ENCODE measurements around the gene EXOC3.
"Not testable (repeated sequence)": the region's sequence is repeated elsewhere in the genome, so short reads cannot be mapped to it uniquely, and the experiment has no call there.

EXOC3 gene

GRCh38 chr5:501831-502184 is 58.8 kb downstream of the EXOC3 start:
- no peak for TF ChIP-seq CTCF (IDR thresholded peaks at IDR 0.05; ENCODE audit: extremely low read depth, insufficient read depth, missing control alignments)
- in situ Hi-C loops (cut with MboI; ENCODE audit: low pct_unique_long_range_greater_than_20kb, low sequenced_read_pairs, unreplicated experiment), result no loop called here
- no peak for DNase-seq (ENCODE audit: low spot score)

DNA sequence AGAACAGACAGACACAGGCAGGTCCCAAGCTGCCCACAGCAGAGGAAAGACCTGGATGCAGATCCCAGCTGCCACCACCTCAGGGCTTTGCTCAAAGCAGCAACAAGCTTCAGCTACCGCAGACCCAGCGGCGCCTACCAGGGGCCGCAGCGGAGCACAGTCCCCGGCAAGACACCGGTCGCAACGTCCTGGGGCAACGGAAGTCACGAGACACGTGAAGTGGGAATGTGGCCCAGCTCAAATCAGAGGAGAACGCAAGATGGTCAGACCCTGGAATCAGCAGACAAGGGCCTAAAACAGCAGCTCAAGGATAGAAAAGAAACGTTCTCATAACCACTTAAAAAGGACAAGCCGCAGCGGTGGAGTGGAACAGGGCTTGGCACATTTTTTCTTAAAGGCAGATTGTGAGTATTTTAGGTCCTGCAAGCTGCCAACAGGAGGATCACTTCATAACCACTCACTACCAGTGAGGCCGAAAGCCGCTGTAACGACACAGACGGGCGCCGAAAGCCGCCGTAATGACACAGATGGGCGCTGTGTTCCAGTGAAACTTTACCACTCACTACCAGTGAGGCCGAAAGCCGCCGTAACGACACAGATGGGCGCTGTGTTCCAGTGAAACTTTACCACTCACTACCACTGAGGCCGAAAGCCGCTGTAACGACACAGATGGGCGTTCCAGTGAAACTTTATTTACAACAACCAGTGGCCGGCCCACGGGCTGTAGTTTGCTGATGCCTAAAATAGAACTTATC is 59.5 kb downstream of the EXOC3 start:
- no peak for DNase-seq (ENCODE audit: low spot score)
- no peak for TF ChIP-seq CTCF (IDR thresholded peaks at IDR 0.05; ENCODE audit: extremely low read depth, insufficient read depth, missing control alignments)
- in situ Hi-C loops (cut with MboI; ENCODE audit: low pct_unique_long_range_greater_than_20kb, low sequenced_read_pairs, unreplicated experiment), result no loop called here

DNA sequence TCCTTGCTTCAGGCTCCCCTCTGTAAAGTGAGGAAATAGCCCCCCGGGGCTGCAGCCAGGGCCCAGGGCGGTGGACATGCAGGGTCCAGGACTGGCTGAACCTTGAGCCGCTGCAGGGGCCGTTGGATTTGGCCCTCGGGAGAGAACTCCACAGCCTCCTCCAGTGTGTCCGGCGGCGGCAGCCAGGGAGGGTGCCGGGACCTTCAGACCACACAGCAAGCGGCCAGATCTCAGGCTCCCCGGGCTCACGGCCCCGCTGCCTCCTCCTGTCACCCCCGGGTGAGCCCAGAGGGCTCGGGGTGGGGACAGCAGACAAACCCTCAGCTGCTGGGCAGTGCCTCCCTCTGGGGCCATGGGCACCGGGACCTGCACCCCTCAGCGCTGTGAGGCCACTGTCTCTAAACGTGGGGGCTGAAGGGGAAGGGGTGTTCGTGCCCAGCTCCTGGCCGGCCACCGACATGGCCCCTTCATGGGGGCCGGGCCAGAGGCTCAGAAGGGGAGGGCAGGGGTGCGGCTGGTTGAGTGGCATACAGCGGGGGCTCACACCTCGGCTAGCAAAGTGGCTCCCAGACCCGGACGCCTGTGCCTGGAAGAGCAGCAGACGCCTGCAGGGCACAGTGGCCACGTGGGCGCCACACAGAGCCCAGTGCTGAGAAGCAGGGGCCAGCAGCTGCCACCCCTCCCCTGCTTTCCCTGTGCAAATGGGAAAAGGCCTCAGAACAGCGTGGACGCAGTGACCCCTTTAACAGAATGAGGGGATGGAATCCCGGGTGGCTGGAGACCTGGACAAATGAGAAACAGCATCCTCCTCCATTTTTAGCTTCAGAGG is 61.6 kb downstream of the EXOC3 start:
- no peak for TF ChIP-seq CTCF (IDR thresholded peaks at IDR 0.05; ENCODE audit: extremely low read depth, insufficient read depth, missing control alignments)
- in situ Hi-C loops (cut with MboI; ENCODE audit: low pct_unique_long_range_greater_than_20kb, low sequenced_read_pairs, unreplicated experiment), result no loop called here
- DNase-seq (ENCODE audit: low spot score), result no peak

GRCh38 chr5:505951-506525 is 63.1 kb downstream of the EXOC3 start:
- in situ Hi-C loops (cut with MboI; ENCODE audit: low pct_unique_long_range_greater_than_20kb, low sequenced_read_pairs, unreplicated experiment), result no loop called here
- no peak for DNase-seq (ENCODE audit: low spot score)
- no peak for TF ChIP-seq CTCF (IDR thresholded peaks at IDR 0.05; ENCODE audit: extremely low read depth, insufficient read depth, missing control alignments)

DNA sequence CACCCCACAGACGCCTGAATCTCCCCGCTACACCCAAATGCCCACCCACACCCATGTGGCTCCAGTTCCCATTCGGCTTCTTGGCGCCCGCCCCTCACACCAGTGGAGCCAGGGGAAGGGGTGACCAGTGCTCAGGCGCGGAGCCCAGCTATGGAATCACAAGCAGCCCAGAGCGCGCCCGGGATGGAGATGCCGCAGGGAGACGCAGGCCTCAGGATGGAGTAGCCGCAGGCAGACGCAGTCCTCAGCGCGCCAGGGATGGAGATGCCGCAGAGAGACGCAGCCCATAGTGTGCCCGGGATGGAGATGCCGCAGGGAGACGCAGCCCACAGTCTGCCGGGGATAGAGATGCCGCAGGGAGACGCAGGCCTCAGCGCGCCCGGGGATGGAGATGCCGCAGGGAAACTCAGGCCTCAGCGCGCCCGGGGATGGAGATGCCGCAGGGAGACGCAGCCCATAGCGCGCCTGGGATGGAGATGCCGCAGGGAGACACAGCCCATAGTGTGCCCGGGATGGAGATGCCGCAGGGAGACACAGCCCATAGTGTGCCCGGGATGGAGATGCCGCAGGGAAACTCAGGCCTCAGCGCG is 65.1 kb downstream of the EXOC3 start:
- in situ Hi-C loops (cut with MboI; ENCODE audit: low pct_unique_long_range_greater_than_20kb, low sequenced_read_pairs, unreplicated experiment); DNase-seq (ENCODE audit: low spot score): not testable (repeated sequence)

DNA sequence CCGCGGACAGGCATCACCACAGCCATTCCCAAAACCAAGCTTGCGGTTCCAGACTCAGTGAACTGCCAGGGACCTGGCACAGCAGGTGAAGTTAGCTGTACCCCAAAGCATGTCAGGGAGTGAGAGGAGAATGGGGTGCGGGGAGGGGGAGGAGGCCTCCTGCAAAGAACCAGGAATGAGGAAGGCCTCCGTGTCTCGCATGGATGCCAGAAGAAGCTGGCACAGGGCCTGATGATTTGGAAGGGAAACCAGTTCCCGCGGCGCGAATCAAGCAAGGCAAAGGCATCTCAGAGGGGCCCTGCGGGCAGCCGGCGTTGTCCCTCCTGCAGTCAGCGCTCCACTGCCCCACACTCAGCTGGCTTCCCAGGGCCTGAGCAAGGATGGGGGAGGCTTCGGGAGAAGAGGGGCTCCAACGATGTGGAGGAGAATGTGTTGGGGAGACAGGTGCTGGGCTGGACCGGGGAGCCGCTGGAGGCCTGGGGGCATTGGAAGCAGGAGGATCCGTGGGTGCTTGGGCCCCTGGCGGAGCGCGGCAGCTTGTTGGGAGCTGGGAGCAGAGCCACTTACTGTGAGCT is 66.7 kb downstream of the EXOC3 start:
- in situ Hi-C loops (cut with MboI; ENCODE audit: low pct_unique_long_range_greater_than_20kb, low sequenced_read_pairs, unreplicated experiment), result no loop called here
- TF ChIP-seq CTCF (IDR thresholded peaks at IDR 0.05; ENCODE audit: extremely low read depth, insufficient read depth, missing control alignments), result no peak
- DNase-seq (ENCODE audit: low spot score), result no peak
